Heart left ventricle (tissue), 13 donors: ENCODE results near the gene PRKCB.

Experiments
- CTCF ChIP-seq, 12 donors: fragments of 200-600 bp; sonication (generic) in 4 of 12; IDR thresholded peaks; one replicate each; pipeline versions ENCODE4 v1.5.0 to v1.8.0; 2018 to 2022; ENCODE audit warnings: antibody characterized with exemption in 12 of 12, mild to moderate bottlenecking in 5 of 12
- POLR2A ChIP-seq, 2 donors: fragments of 450-650 bp; IDR thresholded peaks; one replicate each; pipeline ENCODE4 v1.6.1; 2017; ENCODE audit warnings: antibody characterized with exemption in 2 of 2, mild to moderate bottlenecking in 2 of 2, moderate library complexity in 2 of 2
- donor health status: ischemic (EF 13 %, LVEDD 7.1; RV severe dilation, severe dysfunction).
- donor health status: DM: no; HTN: yes; CAD: no.
- donor health status: DM: no; HTN: no; CAD: no.
- donor health status: ischemic (EF 25% LVEDD 6.9; RV normal size, moderate dysfunction).
- donor health status: ischemic (EF 25% LVEDD 5.7; RV mildly dilated, moderate dysfunction).
- donor health status: ischemic (EF 35%, LVEDD 5.7; RV mildly dilated, moderate dysfunction).
- donor health status: nonischemic (EF 11% LVEDD 7.7; RV severe dilation, severe dysfunction).
- donor health status: DM: yes; HTN: yes; CAD: no.
- donor health status: PGD.
- donor health status: ischemic (EF 29% LVEDD 5.4; RV normal size, mild dysfunction).
- donor health status: nonischemic (EF 23%, LVEDD 6.1; RV moderate dilation, normal function).

GRCh38 chr16:23929237-23929636, 93.5 kb downstream of the PRKCB start:
- TF ChIP-seq CTCF (IDR thresholded peaks at IDR 0.05) (no peak), POLR2A (IDR thresholded peaks at IDR 0.05) (no peak)
